Hepatic stellate cell (primary cell): Measurements from ENCODE around the gene GABRA4.
A peak's percentile ranks its signal among the peaks of the same experiment; 100 is the strongest.

Experiments
- DNase-seq: peaks from one replicate; pipeline ENCODE4 v3.0.0; 2011; ENCODE audit warnings: low spot score

The GABRA4 gene

DNA sequence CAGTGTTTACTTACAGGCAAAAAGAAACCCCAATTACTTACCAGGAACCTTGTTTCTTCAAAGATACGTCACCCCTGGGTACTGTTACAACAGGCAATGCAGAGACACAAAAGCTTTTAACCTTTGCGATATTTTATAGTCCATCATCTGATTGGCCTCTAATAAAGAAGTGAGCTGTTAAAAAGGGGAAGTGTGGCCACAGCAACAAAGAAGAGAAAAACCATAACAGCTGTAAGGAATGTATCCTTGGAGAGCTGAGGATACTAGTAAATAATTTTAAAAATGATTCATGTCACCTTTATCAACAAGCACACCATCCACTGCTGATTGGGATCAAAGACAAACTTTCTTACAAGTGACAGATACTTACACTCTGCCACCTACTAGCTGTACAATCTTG, 14.1 kb downstream of the GABRA4 start:
- no peak for DNase-seq

DNA sequence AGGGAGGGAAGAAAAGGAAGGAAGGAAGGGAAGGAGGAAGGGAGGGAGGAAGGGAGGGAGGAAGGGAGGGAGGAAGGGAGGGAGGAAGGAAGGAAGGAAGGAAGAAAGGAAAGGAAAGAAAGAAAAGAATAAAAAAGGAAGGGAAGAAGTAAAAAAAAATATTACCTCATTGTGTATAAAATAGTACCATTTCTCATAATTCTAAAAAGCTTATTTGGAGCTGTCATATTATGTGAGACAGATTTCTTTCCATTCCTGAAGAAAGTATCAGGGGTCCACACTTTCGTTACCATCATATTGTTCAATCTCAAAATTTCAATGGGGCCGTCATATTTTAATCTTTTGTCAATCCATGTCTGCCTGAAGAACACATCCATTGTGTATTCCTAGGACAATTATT, 16.1 kb downstream of the GABRA4 start:
- no peak for DNase-seq

DNA sequence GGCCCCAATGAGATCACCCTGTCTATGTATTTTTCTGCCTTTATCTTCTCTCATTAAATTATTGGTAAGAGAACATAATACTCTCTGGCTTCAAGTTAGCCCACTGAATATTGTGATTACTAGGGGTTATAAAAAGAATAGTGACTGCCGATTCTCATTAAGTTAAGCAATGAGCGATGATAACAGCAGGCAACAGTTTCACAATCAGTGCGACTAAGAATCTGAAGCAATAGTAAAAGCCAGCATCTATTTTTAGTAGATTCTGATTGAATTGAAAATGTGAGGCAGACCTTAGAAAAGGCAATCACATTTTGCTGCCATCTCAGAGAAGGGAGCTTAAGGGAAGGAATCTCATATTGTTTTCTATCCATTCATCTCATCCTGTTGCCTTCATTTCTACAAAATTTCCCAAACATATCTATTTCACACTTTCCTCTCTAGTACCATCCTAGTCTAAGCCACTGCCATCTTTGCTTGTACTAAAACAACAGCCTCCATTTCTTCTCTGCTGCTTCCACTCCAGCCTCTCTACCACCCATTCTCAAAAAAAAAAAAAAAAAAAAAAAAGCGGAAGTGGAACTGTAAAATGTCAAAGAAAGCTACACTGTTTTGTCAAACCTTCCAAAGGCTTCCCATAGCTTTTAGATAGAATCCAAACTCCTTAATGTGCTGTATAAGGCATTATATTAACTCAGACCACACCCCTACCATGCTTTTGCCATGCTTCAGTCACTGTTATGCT, 17.4 kb downstream of the GABRA4 start:
- DNase-seq, result no peak

DNA sequence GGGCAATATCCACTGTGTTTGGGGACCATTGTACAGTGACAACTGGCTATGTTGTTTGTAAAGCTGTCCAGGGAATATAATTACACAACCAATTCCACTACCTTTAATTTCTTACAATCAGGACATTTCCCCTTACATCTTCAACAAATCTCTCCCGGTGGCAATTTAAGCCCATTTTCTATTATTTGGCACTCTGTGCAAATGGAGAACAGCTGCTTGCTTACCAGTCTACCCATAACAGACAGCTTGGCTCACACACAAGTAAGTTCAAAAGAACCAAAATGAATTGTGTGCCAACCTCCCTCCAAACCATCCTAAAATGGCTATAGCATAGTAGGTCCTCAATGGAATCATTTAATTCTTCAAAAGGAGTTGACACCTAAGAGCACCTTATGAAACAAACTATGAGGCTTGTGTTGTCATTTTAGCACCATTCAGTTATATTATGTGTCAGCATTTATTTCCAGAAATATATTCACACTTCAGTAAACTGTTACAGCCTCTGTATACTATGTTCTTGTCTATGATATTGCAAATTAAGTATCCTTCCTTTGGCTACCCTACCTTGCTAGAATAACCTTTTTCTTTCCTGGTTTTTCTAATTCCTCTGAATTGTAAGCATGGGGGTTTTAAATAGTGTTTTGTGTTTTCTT, 18.4 kb downstream of the GABRA4 start:
- DNase-seq, result no peak

DNA sequence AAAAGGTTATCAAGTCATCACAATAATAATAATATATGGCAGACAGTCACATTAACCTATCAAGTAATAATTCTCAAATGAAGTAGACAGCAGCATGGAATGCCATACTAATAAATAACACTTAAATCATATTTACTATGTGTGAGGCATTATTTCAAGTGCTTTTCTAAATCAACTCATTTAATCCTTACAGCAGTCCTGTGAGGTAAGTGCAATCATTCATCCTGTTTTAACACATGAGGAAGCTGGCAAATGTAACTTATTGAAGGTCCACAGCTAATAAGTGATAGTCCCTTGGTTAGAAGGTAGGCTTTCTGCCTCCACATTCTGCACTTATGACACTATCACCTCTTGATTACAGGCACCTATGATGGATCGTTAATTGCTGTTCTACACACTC, 24.5 kb downstream of the GABRA4 start:
- no peak for DNase-seq

DNA sequence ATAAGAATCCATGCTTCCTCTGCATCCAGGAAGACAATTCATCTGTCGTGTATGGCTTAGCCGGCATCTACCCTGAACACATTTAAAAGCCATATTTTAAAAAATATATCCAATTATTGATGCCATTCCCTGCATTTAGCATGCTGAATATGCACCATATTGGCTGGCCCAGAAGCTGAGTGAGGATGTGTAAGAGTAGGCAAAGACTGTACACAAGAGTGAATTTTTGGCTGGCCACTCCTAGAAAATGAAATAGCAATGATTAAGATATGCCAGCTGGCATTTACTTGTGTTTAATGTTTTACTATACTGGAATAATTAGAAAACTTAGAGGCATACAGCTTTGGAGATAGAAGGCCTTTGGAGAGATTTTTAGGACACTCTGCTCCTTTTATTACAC, 25.8 kb downstream of the GABRA4 start:
- DNase-seq, result no peak

DNA sequence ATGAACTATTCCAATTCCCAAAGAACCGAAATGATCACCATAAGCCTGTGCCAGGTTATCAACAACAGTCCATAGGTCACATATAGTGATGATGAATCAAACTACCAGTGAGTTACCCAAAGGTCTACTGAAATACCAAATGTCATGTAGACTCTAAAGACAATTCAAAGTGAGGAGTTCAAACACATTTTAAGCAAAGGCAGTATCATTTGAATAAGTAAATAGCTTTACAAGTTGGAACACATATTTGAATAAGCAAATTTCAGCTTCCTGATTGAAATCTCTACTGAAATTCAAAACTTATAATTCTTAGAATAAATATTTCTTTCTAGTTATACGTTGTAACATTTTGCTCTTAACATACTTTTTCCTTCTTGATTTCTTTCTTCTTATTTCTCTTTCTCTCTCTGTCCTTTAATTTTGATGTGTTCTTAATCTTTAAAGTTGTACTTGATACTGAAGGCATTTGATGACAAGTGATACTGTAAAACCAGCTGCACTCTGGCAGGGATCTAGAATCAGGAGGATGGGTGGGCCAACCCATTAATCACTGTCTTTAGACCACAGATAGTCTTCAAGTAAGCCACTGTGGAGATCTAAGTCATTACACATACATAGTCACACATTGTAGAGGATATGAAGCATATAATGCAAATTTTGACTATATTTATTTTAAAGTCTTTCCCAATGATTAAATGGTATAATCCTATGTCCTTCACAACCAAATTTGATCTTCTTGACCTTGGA, 34.5 kb downstream of the GABRA4 start:
- DNase-seq, result no peak

DNA sequence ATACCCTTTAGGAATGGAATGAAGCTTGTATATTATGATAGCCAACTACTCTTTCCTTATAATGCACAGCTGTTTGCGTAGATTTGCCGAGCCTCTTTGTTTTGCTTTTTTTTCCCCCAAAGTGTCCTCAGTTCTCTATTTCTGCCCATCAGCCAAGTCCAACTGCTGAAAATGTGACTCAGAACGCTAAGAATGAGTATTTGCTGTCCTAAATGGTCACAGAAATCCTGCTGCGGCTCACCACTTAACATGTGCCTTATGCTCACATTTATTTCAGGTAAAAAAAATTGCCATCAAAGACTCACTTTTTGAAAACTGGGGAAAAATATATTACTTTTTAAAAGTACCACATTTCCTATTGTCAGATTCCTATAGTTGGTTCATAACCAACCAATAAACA, 36.9 kb downstream of the GABRA4 start:
- DNase-seq, result no peak

DNA sequence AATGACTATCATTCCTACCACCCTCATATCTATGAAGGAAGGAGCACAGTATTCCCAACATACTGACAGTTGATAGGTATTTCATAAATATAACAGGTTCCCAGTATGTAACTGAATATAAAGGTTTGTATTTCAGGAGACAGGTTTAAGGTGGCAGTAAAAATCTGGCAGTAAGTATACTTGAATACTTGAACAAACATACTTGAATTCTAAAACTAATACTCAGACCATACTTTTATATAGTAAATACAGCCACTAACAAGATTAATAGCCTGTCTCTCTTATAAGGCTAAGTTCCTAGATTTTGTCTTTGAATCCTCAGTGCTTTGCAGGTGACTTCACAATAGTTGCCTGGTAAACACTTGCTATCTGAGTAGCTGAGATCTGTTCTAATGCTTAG, 37.8 kb downstream of the GABRA4 start:
- DNase-seq, result no peak

DNA sequence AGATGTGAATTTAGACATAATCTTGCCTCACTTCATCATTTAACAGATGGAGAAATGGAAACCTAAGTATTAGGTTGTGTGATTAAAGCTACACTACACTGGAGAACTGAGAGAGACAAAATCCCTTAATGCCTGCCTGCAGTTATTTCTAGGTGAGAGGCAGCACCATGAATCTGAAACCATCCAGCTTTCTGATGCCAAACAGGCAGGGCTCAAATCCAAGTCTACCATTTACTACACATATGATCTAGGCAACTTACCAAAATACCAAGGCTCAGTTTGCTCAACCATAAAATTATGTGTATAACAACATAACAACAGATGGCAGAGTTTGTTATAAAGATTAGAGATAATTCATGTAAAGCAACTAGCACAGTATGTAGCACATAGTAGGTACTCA, 38.7 kb downstream of the GABRA4 start:
- no peak for DNase-seq

DNA sequence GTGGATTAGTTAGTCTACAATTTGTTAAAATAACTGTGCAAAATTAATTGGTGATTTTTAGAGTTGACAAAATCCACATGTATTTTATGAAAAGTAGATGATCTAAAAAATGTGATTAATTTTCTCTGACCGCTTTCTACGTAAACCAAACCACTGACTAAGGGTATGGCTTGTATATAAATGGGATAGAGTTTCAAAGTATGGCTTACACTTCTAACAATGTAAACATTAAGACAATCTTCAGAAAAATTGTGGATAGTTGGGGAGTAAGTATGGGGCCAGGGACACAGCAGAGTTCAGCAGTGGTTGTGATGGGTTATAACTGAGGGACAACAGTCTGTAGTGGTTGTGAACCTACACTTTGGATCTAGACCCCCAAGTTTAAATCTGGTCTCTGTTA, 39.8 kb downstream of the GABRA4 start:
- no peak for DNase-seq

DNA sequence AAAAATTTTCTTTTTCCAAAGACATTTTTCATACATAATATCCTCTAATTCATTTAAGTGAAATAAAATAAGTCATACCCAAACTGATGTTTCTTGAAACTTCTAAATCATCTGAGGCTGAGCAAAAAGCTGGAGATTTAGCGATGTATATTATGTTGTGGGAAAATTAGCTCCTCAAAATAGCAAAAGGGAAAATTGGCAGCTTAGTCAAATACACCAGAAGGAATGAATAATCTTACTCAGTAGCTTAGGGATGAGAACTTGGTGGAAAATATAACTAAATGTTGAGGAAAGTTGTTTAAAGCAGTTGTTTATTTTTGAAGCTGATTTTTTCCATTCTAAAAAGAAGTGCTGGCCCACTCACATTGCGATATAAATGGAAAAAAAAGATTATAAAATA, 40.9 kb downstream of the GABRA4 start:
- DNase-seq, result no peak

DNA sequence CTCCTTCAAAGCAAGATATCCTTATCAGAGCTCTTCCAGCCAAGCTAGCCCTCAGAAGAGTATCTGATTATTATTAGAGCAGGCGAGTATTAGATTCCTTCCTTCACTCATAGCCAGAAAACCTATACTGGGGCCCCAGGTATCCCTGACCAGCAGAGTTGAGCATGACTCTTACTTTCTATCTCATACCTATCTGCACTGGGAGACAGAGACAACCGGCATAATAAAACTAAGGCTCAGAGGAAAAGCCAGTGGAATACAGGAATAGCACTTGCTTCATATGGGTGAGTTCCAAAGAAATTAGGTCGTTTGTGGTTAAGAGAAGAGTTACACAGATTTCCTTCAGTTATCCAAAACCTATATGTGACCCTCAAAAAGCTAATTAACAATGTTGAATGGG, 42.6 kb downstream of the GABRA4 start:
- no peak for DNase-seq

DNA sequence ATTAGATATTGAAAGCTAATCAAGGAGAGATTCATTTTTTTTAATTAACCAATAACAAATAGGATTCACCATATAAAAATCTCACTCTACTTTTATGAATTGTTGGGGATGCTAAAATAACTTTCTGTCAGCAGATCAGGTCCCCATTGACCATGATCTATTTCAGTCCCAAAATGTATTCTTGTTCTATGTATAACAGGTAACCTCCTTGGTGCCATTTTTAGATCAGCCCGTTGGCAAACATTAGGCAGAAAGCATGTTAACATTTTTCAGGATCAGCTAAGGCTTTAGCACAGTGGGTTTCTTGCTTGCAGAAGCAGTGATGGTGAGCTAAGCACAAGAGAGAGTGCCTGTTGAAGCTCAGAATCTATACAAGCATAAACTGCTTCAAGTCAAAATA, 43.6 kb downstream of the GABRA4 start:
- DNase-seq, result no peak

DNA sequence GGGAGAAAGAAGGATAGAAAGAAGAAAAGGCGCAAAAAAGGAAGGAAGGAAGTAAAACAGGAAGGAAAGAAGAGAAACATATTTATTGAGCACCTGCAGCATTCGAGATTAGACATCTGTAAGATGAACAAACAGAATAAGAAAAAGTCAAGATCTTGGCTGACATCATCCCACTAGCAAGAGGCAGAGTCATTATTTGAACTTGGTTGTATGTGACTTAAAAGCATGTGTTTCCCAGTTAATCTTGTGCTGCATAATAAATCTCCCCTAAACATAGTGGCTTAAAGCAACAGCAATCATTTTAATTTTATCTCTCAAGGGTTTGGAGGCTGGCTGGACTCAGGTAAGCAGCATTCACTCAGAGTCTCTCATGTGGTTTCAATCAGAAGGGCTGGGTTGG, 45.8 kb downstream of the GABRA4 start:
- DNase-seq, result no peak

DNA sequence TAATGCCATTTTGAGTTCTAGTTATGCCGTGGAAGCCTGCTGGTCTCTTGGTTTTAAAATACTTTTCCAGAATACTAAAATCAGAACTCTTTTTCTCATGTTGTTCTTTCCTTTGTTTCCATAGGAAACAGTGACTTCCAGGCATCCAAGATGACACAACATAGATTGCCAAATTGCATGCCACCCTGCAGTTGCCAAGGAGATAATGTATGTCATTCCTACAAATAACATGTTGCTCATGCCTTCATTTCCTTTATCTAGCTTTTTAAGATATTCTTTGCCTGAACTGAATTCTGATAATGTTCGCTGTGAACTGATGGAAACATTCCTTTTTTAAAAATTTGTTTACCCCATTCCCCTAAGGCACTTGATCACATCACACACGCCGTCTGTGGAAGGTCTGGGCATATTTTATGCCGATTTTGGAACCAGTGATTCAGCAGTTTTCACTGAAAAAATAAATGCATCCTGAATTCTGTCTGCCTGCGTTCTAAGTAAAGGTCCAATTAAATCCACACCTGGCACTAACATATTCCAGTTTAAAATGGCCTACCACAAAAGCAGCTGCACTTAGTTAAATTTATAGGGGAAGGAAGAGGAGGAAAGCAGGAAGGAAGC, 46.4 kb downstream of the GABRA4 start:
- DNase-seq, result peak; percentile 23

DNA sequence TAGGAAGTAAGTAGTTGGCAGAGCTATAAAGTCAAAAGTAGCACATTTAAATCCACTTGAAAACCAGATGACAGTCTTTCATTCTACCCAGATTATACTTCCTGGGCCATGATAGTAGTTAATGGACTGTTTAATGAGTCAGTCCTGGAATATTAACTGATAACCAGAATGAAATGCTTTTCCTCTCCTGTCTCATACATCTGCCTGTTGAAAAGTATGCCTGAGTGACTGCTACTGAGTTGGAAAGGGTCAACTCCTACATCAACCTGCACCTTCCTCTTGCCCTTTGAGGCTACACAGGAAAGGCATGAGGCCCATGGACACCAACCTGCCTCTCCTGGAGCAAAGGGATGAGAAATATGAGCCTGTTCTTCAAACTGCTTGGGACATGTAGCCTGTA, 48.3 kb downstream of the GABRA4 start:
- no peak for DNase-seq

DNA sequence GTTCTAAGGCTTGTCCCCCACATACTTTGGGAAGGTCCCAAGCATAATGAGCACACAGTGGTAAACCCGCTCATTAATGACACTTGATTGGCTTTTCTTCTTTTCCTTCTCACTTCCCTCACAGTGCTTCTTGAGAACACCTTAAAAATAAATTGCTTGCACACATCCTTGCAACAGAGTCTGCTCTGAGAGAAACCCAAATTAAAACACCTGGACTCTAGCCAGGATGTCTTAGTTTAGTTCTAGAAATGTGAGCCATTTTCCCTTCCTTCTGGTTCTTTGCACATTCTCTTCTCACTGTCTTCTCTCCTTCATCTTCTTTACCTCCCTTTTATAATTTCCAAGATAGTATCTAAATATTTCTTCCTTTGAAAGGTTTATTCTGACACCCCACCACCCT, 49.0 kb downstream of the GABRA4 start:
- DNase-seq, result no peak

DNA sequence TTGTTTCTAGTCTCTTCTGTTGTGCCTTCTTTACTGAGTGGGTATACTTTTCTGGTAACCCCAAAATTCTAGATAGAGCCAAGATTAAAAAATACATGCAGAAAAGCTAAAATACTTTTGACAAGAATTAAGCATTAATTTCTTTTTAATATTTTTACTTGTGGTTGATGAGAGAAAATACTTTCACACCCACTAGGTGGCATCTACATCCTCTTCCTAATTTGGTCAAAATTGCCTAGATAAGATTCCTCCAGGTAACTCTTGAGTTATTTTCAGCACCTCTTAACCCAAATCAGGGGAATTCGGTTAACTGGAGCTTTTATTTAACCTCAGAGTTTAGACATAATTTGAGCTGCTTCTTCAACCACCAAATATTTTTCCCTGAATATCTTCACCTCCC, 55.9 kb downstream of the GABRA4 start:
- no peak for DNase-seq

DNA sequence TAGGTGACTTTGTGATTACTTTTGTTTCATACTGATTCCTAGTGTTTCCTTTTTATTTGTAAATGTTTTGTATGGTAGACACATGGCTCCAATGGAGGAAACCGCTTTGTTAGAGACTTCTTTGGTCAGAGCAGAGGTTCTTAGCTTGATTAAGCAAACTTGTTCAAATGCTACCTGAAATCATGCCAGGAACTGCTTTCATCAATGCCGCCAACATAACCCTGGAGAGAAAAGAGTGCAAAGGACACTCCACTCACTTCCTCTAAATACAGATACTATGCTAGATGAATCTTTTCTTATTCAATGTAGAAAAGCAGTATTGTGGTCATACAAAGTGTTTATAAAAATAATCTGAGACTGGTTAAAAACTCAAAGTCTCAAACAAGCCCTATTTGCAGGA, 58.7 kb downstream of the GABRA4 start:
- no peak for DNase-seq

DNA sequence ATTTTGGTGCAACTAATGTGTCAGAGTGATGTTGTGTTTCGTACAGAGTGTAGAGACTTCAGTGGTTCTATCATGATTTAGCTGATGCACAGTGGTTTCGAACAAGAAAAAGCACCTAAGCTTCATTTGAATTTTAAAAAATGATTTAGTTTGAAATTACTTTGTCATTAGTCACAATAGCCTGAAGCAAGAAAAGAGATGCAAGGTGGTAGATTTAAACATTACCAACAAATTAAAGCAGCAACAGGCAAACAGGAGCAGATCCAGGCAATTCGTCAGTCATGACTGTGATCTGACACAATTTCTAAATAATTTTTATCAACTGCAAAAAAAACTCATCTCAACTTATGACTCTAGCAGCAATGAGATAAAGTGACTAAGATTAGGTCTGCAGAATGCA, 59.7 kb downstream of the GABRA4 start:
- DNase-seq, result no peak

DNA sequence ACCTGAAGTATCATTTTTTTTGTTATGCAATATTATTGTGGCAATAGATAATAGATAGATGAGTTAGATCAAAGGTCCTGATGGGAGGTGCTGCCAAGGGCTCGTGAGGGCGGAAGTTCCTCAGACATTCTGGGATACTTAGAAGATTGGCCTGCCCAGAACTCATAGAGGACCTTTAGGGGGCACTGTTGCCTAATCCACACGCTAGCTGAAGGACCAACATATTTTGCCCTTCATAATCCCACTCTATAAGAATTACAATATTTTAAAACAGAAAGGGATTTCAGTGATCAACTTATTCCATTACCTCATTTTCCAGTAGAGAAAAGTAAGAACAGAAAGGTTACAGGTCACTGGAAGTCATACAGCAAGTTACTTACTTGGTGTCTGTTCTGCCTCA, 61.4 kb downstream of the GABRA4 start:
- peak; percentile 6 for DNase-seq

DNA sequence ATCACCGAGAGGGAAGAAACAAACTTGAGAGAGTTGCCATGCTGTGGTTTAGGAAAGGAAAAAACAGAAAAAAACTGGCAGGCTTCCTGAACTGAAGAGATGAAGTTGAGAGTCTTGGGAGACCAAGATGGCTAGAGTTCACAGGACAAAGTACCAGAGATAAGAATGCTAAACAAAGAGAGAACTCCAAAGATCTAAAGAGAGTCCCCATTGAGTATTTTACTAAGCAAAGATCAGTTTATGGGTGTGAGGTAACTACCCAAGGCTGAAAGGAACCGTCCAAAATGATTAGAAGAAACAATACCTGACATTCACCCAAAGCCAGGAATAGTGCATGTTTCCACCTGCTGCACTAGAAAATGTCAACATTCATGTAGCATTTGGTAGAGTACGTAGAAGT, 62.5 kb downstream of the GABRA4 start:
- DNase-seq, result no peak
